H1 (cell line): ENCODE data around the gene ETNK1.

Source experiments
- CREB1 ChIP-seq: IDR thresholded peaks from 2 replicates; pipeline ENCODE4 v1.6.1; 2012; ENCODE audit warnings: inconsistent platforms
- EP300 ChIP-seq, 2 experiments: IDR thresholded peaks; 1 replicate in 1 of 2; 2 replicates in 1 of 2; pipeline ENCODE4 v1.6.1; 2011 to 2012; ENCODE audit warnings: low read depth in 2 of 2, low read length in 2 of 2, mild to moderate bottlenecking in 2 of 2, borderline replicate concordance in 1 of 2, inconsistent platforms in 1 of 2, moderate library complexity in 1 of 2
- POLR2A ChIP-seq, 2 experiments: IDR thresholded peaks; 1 replicate in 1 of 2; 2 replicates in 1 of 2; pipeline ENCODE4 v1.6.1; 2011; ENCODE audit warnings: low read depth in 2 of 2, low read length in 2 of 2, mild to moderate bottlenecking in 2 of 2; ENCODE audit errors: control extremely low read depth in 1 of 2
- POLR2AphosphoS5 ChIP-seq: IDR thresholded peaks from 2 replicates; pipeline ENCODE4 v1.6.1; 2011; ENCODE audit warnings: low read depth, low read length
- RAD21 ChIP-seq, 2 experiments: IDR thresholded peaks in 1 of 2; conservative IDR thresholded peaks in 1 of 2; 2 replicates each; pipeline ENCODE4 v1.6.1; 2011; ENCODE audit warnings: low read depth in 2 of 2, low read length in 2 of 2, improper control_type of control experiment in 1 of 2, inconsistent platforms in 1 of 2, mild to moderate bottlenecking in 1 of 2, moderate library complexity in 1 of 2
- TAF7 ChIP-seq: optimal IDR thresholded peaks from 2 replicates; pipeline ENCODE3; 2011; ENCODE audit warnings: low read depth, mild to moderate bottlenecking, inconsistent platforms, low read length, moderate library complexity, borderline replicate concordance
- TCF12 ChIP-seq: IDR thresholded peaks from 2 replicates; pipeline ENCODE4 v1.6.1; 2011; ENCODE audit warnings: low read depth, mild to moderate bottlenecking, low read length
- YY1 ChIP-seq: IDR thresholded peaks from 2 replicates; pipeline ENCODE4 v1.6.1; 2011; ENCODE audit warnings: low read depth, mild to moderate bottlenecking, low read length
- TF ChIP-seq, protein P1 (sequence below), 3 experiments: IDR thresholded peaks; 1 replicate in 2 of 3; 2 replicates in 1 of 3; pipeline versions ENCODE4 v1.5.1 to v1.6.1; 2011; ENCODE audit warnings: low read length in 3 of 3, mild to moderate bottlenecking in 3 of 3, inconsistent platforms in 2 of 3, low read depth in 1 of 3, moderate library complexity in 1 of 3; ENCODE audit not compliant: insufficient read depth in 1 of 3; ENCODE audit errors: control extremely low read depth in 1 of 3

DNA sequence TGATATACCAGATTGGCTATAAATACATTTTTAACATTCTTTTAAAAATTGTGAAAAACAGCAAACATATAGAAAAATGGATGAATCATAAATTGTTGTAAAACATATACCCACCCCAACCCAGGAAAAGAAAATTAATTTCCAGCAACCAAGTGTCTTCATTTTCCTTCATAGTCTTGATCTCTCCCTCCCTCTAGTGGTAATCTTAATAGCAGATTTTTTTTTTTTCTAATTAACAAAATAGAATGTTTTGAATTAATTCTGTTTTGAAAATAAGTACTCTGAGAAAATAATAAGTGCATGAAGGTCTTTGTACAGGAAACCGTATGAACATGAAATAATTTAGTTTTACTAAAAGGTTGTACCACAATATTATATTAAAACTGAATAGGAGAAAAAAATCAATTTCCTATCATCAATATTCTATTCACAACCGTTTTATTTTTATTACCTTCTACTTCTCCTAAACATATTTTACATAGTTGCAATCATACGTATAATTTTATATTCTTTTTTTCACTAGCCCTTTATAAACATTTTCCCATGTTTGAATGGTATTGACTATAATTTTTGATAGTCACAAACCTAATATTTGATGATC lies 7.0 kb downstream of the ETNK1 start:
- TF ChIP-seq, protein P1, sequence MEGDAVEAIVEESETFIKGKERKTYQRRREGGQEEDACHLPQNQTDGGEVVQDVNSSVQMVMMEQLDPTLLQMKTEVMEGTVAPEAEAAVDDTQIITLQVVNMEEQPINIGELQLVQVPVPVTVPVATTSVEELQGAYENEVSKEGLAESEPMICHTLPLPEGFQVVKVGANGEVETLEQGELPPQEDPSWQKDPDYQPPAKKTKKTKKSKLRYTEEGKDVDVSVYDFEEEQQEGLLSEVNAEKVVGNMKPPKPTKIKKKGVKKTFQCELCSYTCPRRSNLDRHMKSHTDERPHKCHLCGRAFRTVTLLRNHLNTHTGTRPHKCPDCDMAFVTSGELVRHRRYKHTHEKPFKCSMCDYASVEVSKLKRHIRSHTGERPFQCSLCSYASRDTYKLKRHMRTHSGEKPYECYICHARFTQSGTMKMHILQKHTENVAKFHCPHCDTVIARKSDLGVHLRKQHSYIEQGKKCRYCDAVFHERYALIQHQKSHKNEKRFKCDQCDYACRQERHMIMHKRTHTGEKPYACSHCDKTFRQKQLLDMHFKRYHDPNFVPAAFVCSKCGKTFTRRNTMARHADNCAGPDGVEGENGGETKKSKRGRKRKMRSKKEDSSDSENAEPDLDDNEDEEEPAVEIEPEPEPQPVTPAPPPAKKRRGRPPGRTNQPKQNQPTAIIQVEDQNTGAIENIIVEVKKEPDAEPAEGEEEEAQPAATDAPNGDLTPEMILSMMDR (IDR thresholded peaks at IDR 0.05; ENCODE audit: control extremely low read depth in 1 of 3, insufficient read depth in 1 of 3, low read depth in 1 of 3, low read length in 3 of 3) = no peak; a peak in 1 of 4 replicates
- TF ChIP-seq POLR2A (IDR thresholded peaks at IDR 0.05; ENCODE audit: control extremely low read depth in 1 of 2, low read depth in 2 of 2, low read length in 2 of 2) (no peak), TCF12 (no peak), CREB1 (no peak), RAD21 (IDR thresholded peaks at IDR 0.05 in 1 of 2, conservative IDR thresholded peaks at IDR 0.05 in 1 of 2; ENCODE audit: low read depth in 2 of 2, low read length in 2 of 2) (peak in 1 of 2 experiments; percentile 45; a peak in 3 of 4 replicates), POLR2AphosphoS5 (no peak), EP300 (IDR thresholded peaks at IDR 0.05; ENCODE audit: borderline replicate concordance in 1 of 2, low read depth in 2 of 2, low read length in 2 of 2) (no peak), TAF7 (no peak), YY1 (no peak)
